IMR-90 (cell line): ENCODE measurements around the gene ZNF544. TPM values are rescaled to one million over a fixed set of nuclear protein-coding genes. Genes with fewer than 3 reads are reported as not detected.

Experiments used
- ATAC-seq: fragments of 200-7000 bp; cut with Tn5 transposase; 2 replicates; pipeline ENCODE4 v1.9.1; 2020; ENCODE audit warnings: low read depth, mild to moderate bottlenecking, moderate library complexity
- BruUV-seq: library from RNA; stranded (reverse); fragments of 400-500 nt; replicated peaks from 2 replicates; lab custom pipeline; 2021; lab: Mats Ljungman, UMichigan
- CTCF ChIA-PET: fragments of 300-600 bp; formaldehyde crosslinking; extraction: SDS; loops from one replicate; lab custom pipeline; 2021; ENCODE audit warnings: antibody characterized with exemption; lab: Yijun Ruan, JAX
- POLR2A ChIA-PET: fragments of 300-600 bp; sonication (Branson Sonifier 250); formaldehyde crosslinking; loops from one replicate; lab custom pipeline; 2022; ENCODE audit warnings: antibody characterized with exemption; ENCODE audit not compliant: unreplicated experiment; lab: Charles Lee
- DNase-seq: peaks from one replicate; pipeline ENCODE4 v3.0.0; 2013
- H2AFZ ChIP-seq: replicated peaks from 2 replicates; pipeline ENCODE3; 2013; ENCODE audit warnings: low read length, mild to moderate bottlenecking; ENCODE audit not compliant: poor library complexity
- H2AK5ac ChIP-seq: 2 replicates; pipeline ENCODE4 v1.6.1; 2013; ENCODE audit warnings: low read depth, low read length, inconsistent platforms
- H2AK9ac ChIP-seq: replicated peaks from 2 replicates; pipeline ENCODE3; 2013; ENCODE audit warnings: mild to moderate bottlenecking, low read depth, low read length, moderate library complexity; ENCODE audit not compliant: poor library complexity
- H2BK120ac ChIP-seq: 2 replicates; pipeline ENCODE4 v1.6.1; 2013; ENCODE audit warnings: low read depth, low read length, inconsistent platforms
- H2BK15ac ChIP-seq: 3 replicates; pipeline ENCODE4 v1.6.1; 2013; ENCODE audit warnings: low read depth, low read length, inconsistent platforms
- H2BK20ac ChIP-seq: 2 replicates; pipeline ENCODE4 v1.6.1; 2013; ENCODE audit warnings: low read depth, mild to moderate bottlenecking, inconsistent platforms, low read length, moderate library complexity
- H2BK5ac ChIP-seq: 2 replicates; pipeline ENCODE4 v1.6.1; 2013; ENCODE audit warnings: mild to moderate bottlenecking, low read depth, low read length, inconsistent platforms; ENCODE audit not compliant: poor library complexity, severe bottlenecking
- H3K14ac ChIP-seq: replicated peaks from 2 replicates; pipeline ENCODE4 v1.6.1; 2013; ENCODE audit warnings: low read depth, low read length, inconsistent platforms
- H3K18ac ChIP-seq: 2 replicates; pipeline ENCODE4 v1.6.1; 2013; ENCODE audit warnings: low read depth, low read length, control low read depth
- H3K23ac ChIP-seq: 2 replicates; pipeline ENCODE4 v1.6.1; 2013; ENCODE audit warnings: low read depth, low read length, inconsistent platforms
- H3K27ac ChIP-seq: 2 replicates; pipeline ENCODE4 v1.5.1; 2013; ENCODE audit warnings: mild to moderate bottlenecking, control low read depth, low read length; ENCODE audit not compliant: insufficient read depth
- H3K27me3 ChIP-seq: 2 replicates; pipeline ENCODE4 v1.6.1; 2013; ENCODE audit warnings: low read length; ENCODE audit not compliant: control insufficient read depth, insufficient read depth
- H3K36me3 ChIP-seq: 2 replicates; pipeline ENCODE4 v1.6.1; 2013; ENCODE audit warnings: low read length, mixed read lengths; ENCODE audit not compliant: control insufficient read depth, insufficient read depth
- H3K4ac ChIP-seq: 2 replicates; pipeline ENCODE4 v1.6.1; 2013; ENCODE audit warnings: low read depth, low read length, inconsistent platforms
- H3K4me1 ChIP-seq: 2 replicates; pipeline ENCODE4 v1.6.1; 2013; ENCODE audit warnings: low read length, mixed read lengths; ENCODE audit not compliant: control insufficient read depth, insufficient read depth
- H3K4me2 ChIP-seq: 2 replicates; pipeline ENCODE4 v1.6.1; 2013; ENCODE audit warnings: low read depth, mild to moderate bottlenecking, control low read depth, low read length, moderate library complexity
- H3K4me3 ChIP-seq: 2 replicates; pipeline ENCODE4 v1.5.1; 2013; ENCODE audit warnings: low read depth, mild to moderate bottlenecking, control low read depth, low read length, moderate library complexity; ENCODE audit not compliant: insufficient read depth
- H3K56ac ChIP-seq: 2 replicates; pipeline ENCODE4 v1.6.1; 2013; ENCODE audit warnings: low read length, inconsistent platforms; ENCODE audit not compliant: insufficient read depth; ENCODE audit errors: extremely low read depth
- H3K79me1 ChIP-seq, 2 experiments: 2 replicates each; pipeline ENCODE4 v1.6.1; 2013; ENCODE audit warnings: low read length in 2 of 2, inconsistent platforms in 1 of 2, low read depth in 1 of 2
- H3K9ac ChIP-seq: 2 replicates; pipeline ENCODE4 v1.6.1; 2013; ENCODE audit warnings: low read depth, low read length, control low read depth
- H3K9me1 ChIP-seq: 2 replicates; pipeline ENCODE4 v1.6.1; 2013; ENCODE audit warnings: low read length, inconsistent platforms; ENCODE audit not compliant: insufficient read depth
- H3K9me3 ChIP-seq: 2 replicates; pipeline ENCODE4 v1.6.1; 2013; ENCODE audit warnings: low read length; ENCODE audit not compliant: control insufficient read depth, insufficient read depth
- H4K20me1 ChIP-seq: 2 replicates; pipeline ENCODE4 v1.6.1; 2013; ENCODE audit warnings: low read length, inconsistent platforms; ENCODE audit not compliant: insufficient read depth
- H4K5ac ChIP-seq: 2 replicates; pipeline ENCODE4 v1.6.1; 2013; ENCODE audit warnings: mild to moderate bottlenecking, low read depth, low read length, control low read depth
- H4K8ac ChIP-seq, 2 experiments: 2 replicates each; pipeline ENCODE4 v1.6.1; 2013; ENCODE audit warnings: low read depth in 2 of 2, low read length in 2 of 2, control low read depth in 1 of 2, inconsistent platforms in 1 of 2
- H4K91ac ChIP-seq: 2 replicates; pipeline ENCODE4 v1.6.1; 2013; ENCODE audit warnings: low read depth, low read length, inconsistent platforms; ENCODE audit not compliant: insufficient read depth
- BHLHE40 ChIP-seq: fragments of 150-350 bp; IDR thresholded peaks from 2 replicates; pipeline ENCODE4 v1.6.1; 2016; ENCODE audit warnings: mild to moderate bottlenecking, low read depth, low read length
- MAFK ChIP-seq: IDR thresholded peaks from 2 replicates; pipeline ENCODE4 v1.6.1; 2012; ENCODE audit warnings: low read depth, low read length, improper control_type of control experiment
- MXI1 ChIP-seq: IDR thresholded peaks from 2 replicates; pipeline ENCODE4 v1.6.1; 2012; ENCODE audit warnings: low read depth, mild to moderate bottlenecking, low read length, moderate library complexity, borderline replicate concordance
- NFE2L2 ChIP-seq: fragments of 150-350 bp; IDR thresholded peaks from 2 replicates; pipeline ENCODE4 v1.6.1; 2016; ENCODE audit warnings: low read depth, mild to moderate bottlenecking, low read length
- RAD21 ChIP-seq: IDR thresholded peaks from 2 replicates; pipeline ENCODE4 v1.6.1; 2012; ENCODE audit warnings: low read length, improper control_type of control experiment
- RCOR1 ChIP-seq: IDR thresholded peaks from 2 replicates; pipeline ENCODE4 v1.6.1; 2012; ENCODE audit warnings: mild to moderate bottlenecking, low read length, improper control_type of control experiment; ENCODE audit not compliant: insufficient replicate concordance
- USF2 ChIP-seq: fragments of 150-350 bp; IDR thresholded peaks from 2 replicates; pipeline ENCODE4 v1.6.1; 2017; ENCODE audit warnings: mild to moderate bottlenecking, antibody characterized with exemption, low read length, low read depth
- WGBS, 2 experiments: methylation state at CpG; one replicate each; pipeline versions ENCODE4 v1.1.5 to v1.1.7; 2013; ENCODE audit warnings: missing lambda C conversion rate in 2 of 2; ENCODE audit not compliant: insufficient read length in 1 of 2; ENCODE audit errors: extremely low coverage in 2 of 2; 5-methylcytosine and 5-hydroxymethylcytosine counted together
- dilution Hi-C: fragments of 300-500 bp; cut with HindIII; formaldehyde crosslinking; loops from one replicate; pipeline ENCODE4 v1.14.3; 2018; ENCODE audit warnings: low sequenced_read_pairs; ENCODE audit not compliant: unreplicated experiment
- in situ Hi-C: fragments of 300-500 bp; cut with MboI; formaldehyde crosslinking; loops from 3 replicates; pipeline ENCODE4 v1.14.3; 2019; ENCODE audit warnings: low sequenced_read_pairs, inconsistent platforms, mixed read lengths
- intact Hi-C: fragments of 100-400 bp; cut with micrococcal nuclease; formaldehyde crosslinking; loops from 2 replicates; pipeline ENCODE4 v1.10.0; 2022
- polyA plus RNA-seq, 3 experiments: library from polyadenylated mRNA; depleted of rRNA; stranded (reverse); fragments of >200 nt; gene quantifications; 2 replicates each; pipeline ENCODE4 v1.2.3, GENCODE V29; 2012; ENCODE audit warnings: low replicate concordance in 1 of 3
- total RNA-seq: library from RNA; depleted of rRNA; stranded (reverse); fragments of >200 nt; gene quantifications from 2 replicates; pipeline ENCODE4 v1.2.3, GENCODE V29; 2012

Gene ZNF544
- total and polyA plus RNA-seq, 2 of the 4 experiments (the other 2 are of a cell fraction), result 19.3 to 45.9 TPM

- H2AK9ac ChIP-seq, result no peak overlapping the region
- H3K4me3 ChIP-seq, result no peak overlapping the region
- H3K4me2 ChIP-seq, result no peak overlapping the region
- no peaks in the 10 kb centered on the region for H3K27me3 ChIP-seq
- ChIA-PET POLR2A (no interaction called here), CTCF (no interaction called here)
- no peak for ATAC-seq
- H2AFZ ChIP-seq, result no peak overlapping the region
- H4K20me1 ChIP-seq, result no peaks in the 10 kb centered on the region
- in situ Hi-C loops (no loop called here), dilution Hi-C loops (no loop called here), intact Hi-C loops (no loop called here)
- no peaks in the 10 kb centered on the region for H3K9me1 ChIP-seq
- peak; percentile 13 for DNase-seq
- peaks cover 88% of the 10 kb centered on the region for H3K9me3 ChIP-seq
- H3K36me3 ChIP-seq, result peaks cover 61% of the 10 kb centered on the region
- no peak overlapping the region for H2BK5ac ChIP-seq
- H3K4me1 ChIP-seq, result no peaks in the 10 kb centered on the region
- BruUV-seq, result no TSS peak
- no CpG with 5 or more reads among the region's 6 CpGs for WGBS, 2 experiments
- no peak overlapping the region for H3K14ac ChIP-seq
- no peak overlapping the region for H2BK120ac ChIP-seq
- TF ChIP-seq NFE2L2, result no peak
- no peak for TF ChIP-seq USF2
- no peak for TF ChIP-seq RCOR1
- no peak for TF ChIP-seq BHLHE40
- TF ChIP-seq MAFK, result no peak
- TF ChIP-seq MXI1, result no peak
- TF ChIP-seq RAD21, result no peak
- H4K5ac ChIP-seq, result no peak overlapping the region
- H3K79me1 ChIP-seq, result peaks cover 0 to 9% of the 10 kb centered on the region in 2 experiments; a peak in 2 of 4 replicates
- H3K56ac ChIP-seq, result no peak overlapping the region
- H3K18ac ChIP-seq, result no peak overlapping the region
- no peak overlapping the region for H3K27ac ChIP-seq
- no peak overlapping the region for H4K91ac ChIP-seq
- H2BK15ac ChIP-seq, result no peak overlapping the region
- no peak overlapping the region for H3K9ac ChIP-seq
- H4K8ac ChIP-seq, result no peak overlapping the region
- no peak overlapping the region for H2AK5ac ChIP-seq
- H3K23ac ChIP-seq, result no peak overlapping the region
- no peak overlapping the region for H3K4ac ChIP-seq
- H2BK20ac ChIP-seq, result no peak overlapping the region
These were observed 31.7 kb upstream of the ZNF544 start for GRCh38 chr19:58196901-58197616.
